Activated T-helper 1 cell treated with anti-CD3 and anti-CD28 coated beads, Interleukin-12 subunit alpha, Interleukin-12 subunit beta, Interleukin-2, Interleukin-4 antibody, amounts not matched to agents 30 ng/mL and 10 ng/mL and 1 ng/mL, durations not matched to agents 14 hours and 24 hours and 36 hours (primary cell): Measurements from ENCODE around the gene GREB1. TPM values are rescaled to one million over a fixed set of nuclear protein-coding genes. Genes with fewer than 3 reads are reported as not detected.

ENCODE experiments used
- DNase-seq: peaks from one replicate; pipeline ENCODE4 v3.0.0; 2021; ENCODE audit warnings: low spot score
- H3K27ac Mint-ChIP-seq: one replicate; pipeline ENCODE4 v1.8.0; 2021; ENCODE audit warnings: mild to moderate bottlenecking, mixed read lengths
- H3K27me3 Mint-ChIP-seq: one replicate; pipeline ENCODE4 v1.8.0; 2022; ENCODE audit warnings: mild to moderate bottlenecking, moderate library complexity, mixed read lengths; ENCODE audit not compliant: insufficient read depth
- H3K36me3 Mint-ChIP-seq: one replicate; pipeline ENCODE4 v1.8.0; 2021; ENCODE audit warnings: low read depth, mixed read lengths
- H3K4me1 Mint-ChIP-seq: one replicate; pipeline ENCODE4 v1.8.0; 2021; ENCODE audit warnings: low read depth, mixed read lengths
- H3K4me3 Mint-ChIP-seq: one replicate; pipeline ENCODE4 v1.8.0; 2021; ENCODE audit warnings: mild to moderate bottlenecking, moderate library complexity, mixed read lengths
- H3K9me3 Mint-ChIP-seq: one replicate; pipeline ENCODE4 v1.8.0; 2021; ENCODE audit warnings: mixed read lengths
- intact Hi-C: fragments of 100-400 bp; cut with micrococcal nuclease; formaldehyde crosslinking; loops from one replicate; pipeline ENCODE4 v1.15.1; 2024
- total RNA-seq: library from RNA; stranded (reverse); gene quantifications from 2 replicates; pipeline ENCODE4 v1.2.3, GENCODE V29; 2022

GREB1 gene
- total RNA-seq, 1 donor from 2014 or later, result 0.41 TPM

DNA sequence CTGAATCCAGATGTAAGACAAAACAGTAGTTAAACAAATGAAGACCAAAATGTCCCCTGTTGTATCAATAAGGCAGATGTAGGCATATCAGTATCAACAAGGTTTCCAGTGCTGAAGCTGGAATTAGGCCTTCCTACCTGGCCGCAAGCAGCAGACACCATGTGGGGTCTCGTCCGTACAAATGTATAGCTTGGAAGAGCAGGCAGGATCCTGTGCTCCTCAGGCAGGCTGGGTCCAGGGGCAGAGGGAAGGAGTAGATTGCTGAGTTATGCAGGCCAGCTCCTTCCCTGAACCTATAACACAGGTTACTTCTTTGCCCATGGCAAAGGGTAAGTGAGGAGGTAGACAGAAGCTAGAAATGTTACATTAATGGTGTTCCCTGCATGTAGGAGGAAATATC, 112.7 kb downstream of the GREB1 start:
- no peaks in the 10 kb centered on the region for H3K9me3 Mint-ChIP-seq
- intact Hi-C loops, result no loop called here
- no peak overlapping the region for H3K4me3 Mint-ChIP-seq
- H3K27ac Mint-ChIP-seq, result no peak overlapping the region
- H3K36me3 Mint-ChIP-seq, result no peaks in the 10 kb centered on the region
- peaks cover 14% of the 10 kb centered on the region for H3K27me3 Mint-ChIP-seq
- DNase-seq, result no peak
- H3K4me1 Mint-ChIP-seq, result no peaks in the 10 kb centered on the region

DNA sequence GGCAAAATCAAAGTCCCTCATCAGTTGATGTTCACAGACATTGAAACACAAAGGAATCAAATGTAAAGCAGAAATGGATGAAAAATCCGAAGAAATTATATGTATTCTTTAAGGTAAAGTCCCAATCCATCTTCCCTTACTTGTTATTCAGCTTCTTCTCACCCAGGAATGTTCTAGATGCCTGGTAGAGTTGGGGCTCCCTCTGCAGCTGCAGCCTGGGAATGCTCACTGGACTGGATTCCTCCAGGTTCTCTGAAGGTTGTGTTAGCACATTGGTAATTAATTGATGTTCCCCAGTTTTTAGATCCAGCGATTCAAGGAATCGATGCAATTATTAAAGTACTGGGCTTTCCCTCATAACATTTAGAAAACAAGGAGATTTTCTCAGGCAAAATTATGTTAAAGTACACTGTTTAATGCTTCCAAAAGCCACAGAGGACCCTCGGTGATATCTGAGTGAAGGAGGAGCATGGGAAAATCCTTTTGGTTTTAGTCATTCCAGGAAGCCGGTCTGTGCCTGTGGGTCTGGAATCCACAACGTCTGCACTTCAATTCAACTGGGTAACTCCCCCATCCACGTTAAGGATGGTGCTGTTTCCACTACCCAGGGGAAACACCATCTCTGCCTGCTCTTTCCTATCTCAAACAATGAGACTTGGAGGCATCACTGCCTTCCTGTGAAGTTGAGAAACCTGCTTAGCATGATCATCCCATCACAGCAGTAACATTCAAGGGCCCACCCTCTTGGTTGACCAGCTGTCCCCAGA, 114.2 kb downstream of the GREB1 start:
- no peak for DNase-seq
- H3K27ac Mint-ChIP-seq, result no peak overlapping the region
- intact Hi-C loops, result no loop called here
- H3K4me3 Mint-ChIP-seq, result no peak overlapping the region
- no peaks in the 10 kb centered on the region for H3K9me3 Mint-ChIP-seq
- H3K36me3 Mint-ChIP-seq, result no peaks in the 10 kb centered on the region
- H3K4me1 Mint-ChIP-seq, result no peaks in the 10 kb centered on the region
- H3K27me3 Mint-ChIP-seq, result peaks cover 14% of the 10 kb centered on the region

DNA sequence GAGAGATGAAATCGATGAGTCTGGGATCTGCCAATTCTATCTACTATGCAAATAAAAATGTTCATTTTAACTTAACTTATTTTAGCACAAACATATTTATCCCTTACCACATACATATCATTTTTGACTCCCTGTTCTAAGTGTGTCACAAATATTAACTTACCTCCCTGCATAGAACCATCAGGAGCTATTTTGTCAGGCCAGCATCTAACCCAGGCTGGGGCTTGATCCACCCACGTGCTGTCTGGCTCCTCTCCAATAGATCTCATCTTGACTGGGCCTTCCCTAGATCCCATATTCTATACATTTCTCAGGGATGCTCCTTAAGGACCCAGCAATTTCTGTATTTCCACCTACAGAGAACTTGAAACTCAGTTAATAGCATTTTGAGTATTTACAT, 115.2 kb downstream of the GREB1 start:
- H3K4me3 Mint-ChIP-seq, result no peak overlapping the region
- DNase-seq, result no peak
- no peak overlapping the region for H3K27ac Mint-ChIP-seq
- H3K4me1 Mint-ChIP-seq, result no peaks in the 10 kb centered on the region
- H3K36me3 Mint-ChIP-seq, result no peaks in the 10 kb centered on the region
- peaks cover 15% of the 10 kb centered on the region for H3K27me3 Mint-ChIP-seq
- intact Hi-C loops, result no loop called here
- no peaks in the 10 kb centered on the region for H3K9me3 Mint-ChIP-seq

DNA sequence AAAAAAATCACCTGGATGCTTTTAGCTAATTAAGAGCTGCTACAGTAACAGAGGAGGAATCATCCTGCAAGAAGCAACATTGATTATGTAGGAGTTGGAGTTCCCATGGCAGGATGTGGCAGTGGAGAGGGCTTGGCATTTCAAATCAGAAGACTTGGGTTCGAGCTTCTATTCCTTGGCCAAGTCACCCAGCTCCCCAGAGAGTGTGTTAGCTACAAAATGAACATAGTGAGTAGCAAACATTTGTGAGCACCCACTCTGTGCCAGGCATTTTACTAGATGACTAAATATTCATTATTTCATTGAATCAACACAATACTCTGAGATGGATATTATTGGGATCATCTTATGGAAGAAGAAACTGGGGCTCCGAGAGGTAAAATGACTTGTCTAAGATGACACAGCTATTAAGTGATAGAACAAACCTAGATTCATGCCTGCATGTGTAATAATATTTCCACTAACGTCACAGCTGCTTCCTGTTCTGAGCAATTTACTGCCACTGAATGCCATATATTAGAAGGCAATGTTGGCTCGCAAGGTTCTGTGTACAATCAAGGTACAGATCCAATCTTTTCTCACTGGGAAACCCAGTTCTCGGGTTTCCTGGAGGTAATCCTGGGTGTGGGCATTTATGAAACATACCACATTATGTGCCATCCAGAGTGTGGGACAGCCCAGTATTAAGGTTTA, 118.2 kb downstream of the GREB1 start:
- peaks cover 7% of the 10 kb centered on the region for H3K27me3 Mint-ChIP-seq
- no peaks in the 10 kb centered on the region for H3K36me3 Mint-ChIP-seq
- no peaks in the 10 kb centered on the region for H3K9me3 Mint-ChIP-seq
- H3K27ac Mint-ChIP-seq, result no peak overlapping the region
- H3K4me1 Mint-ChIP-seq, result no peaks in the 10 kb centered on the region
- H3K4me3 Mint-ChIP-seq, result no peak overlapping the region
- intact Hi-C loops, result no loop called here
- DNase-seq, result no peak

DNA sequence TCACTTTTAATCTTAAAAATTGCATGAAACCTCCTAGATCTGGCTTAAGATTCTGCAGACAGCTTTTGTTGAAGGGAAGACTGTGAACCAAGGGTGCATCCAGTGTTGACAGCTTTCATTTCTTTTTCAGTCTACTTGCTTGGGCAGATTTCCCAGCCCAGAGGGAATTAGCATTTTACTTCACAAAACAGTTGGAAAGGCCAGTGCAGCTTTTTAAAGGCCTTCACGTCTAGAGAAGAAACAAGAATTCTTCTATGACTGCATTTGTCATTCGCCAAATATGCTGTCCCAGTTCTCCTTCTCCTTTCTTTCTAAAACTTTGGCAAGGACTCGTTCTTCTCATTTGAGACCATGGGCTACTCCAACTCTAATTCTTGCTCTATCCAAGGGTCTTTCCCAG, 118.7 kb downstream of the GREB1 start:
- no peak overlapping the region for H3K27ac Mint-ChIP-seq
- H3K4me3 Mint-ChIP-seq, result no peak overlapping the region
- H3K4me1 Mint-ChIP-seq, result no peaks in the 10 kb centered on the region
- DNase-seq, result no peak
- peaks cover 5% of the 10 kb centered on the region for H3K27me3 Mint-ChIP-seq
- intact Hi-C loops, result no loop called here
- H3K36me3 Mint-ChIP-seq, result no peaks in the 10 kb centered on the region
- H3K9me3 Mint-ChIP-seq, result no peaks in the 10 kb centered on the region

DNA sequence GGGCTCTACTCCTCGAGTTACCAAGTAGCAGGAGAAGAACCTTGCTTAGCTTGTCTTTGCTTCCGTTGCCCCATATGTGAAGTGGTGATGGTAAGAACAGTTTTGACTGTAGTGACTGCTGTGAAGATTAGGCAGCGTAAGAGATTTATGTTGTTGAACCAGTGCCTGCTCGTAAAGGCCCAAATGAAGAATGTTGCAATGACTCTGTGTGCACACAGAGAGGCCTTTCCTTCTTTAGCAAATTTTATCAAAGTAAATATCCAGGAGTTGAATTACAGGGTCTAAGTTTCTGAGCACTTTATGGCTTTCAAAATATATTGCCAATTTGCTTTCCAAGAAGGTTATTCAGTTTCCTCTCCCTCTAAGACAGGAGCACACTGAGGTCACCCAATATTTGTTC, 121.7 kb downstream of the GREB1 start:
- Mint-ChIP-seq H3K36me3 (no peaks in the 10 kb centered on the region), H3K27me3 (peaks cover 3% of the 10 kb centered on the region), H3K4me3 (no peak overlapping the region), H3K27ac (no peak overlapping the region), H3K4me1 (no peaks in the 10 kb centered on the region), H3K9me3 (no peaks in the 10 kb centered on the region)
- DNase-seq, result no peak
- intact Hi-C loops, result no loop called here

DNA sequence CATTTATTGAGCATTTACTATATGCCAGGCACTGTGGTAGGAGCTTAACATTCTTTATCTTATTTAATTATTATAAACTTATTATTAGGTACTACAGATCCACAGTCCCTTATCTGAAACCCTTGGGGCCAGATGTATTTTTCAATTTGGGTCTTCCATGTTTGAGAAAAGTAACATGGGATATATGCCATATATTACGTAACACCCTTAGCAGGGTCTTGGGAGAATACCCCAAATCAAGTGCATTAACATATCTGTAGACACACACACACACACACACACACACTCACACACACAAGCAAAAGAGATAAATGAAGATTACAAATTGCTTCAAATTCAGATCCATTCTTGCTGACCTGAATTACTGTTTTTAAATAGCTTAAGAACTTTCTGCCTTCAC, 122.4 kb downstream of the GREB1 start:
- no peak for DNase-seq
- H3K27ac Mint-ChIP-seq, result no peak overlapping the region

DNA sequence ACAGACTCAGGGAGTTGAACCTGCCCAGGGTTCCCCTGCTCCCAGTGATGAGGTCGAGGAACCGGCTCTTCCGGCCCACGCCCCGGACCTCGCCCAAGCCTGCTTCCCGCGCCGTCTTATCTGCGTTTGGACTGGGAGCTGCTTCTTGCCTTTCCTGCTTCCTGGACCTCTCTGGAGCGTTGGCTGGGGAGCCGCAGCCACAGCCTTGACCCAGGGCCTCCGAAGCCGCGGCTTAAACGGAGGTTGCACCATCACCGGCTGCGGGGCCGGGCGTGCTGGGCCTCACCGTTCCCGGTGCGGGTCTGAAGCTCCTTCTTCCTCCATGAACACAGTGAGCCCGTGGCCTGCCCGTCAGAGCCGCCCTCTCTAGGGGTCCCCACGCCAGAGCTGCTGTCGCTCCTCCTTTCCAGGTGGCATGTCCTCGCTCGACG, 122.8 kb downstream of the GREB1 start:
- Mint-ChIP-seq H3K4me1 (no peaks in the 10 kb centered on the region), H3K36me3 (no peaks in the 10 kb centered on the region)

More for the DNA sequence above, 122.4 kb downstream of the GREB1 start:
- no peaks in the 10 kb centered on the region for H3K9me3 Mint-ChIP-seq
- intact Hi-C loops, result no loop called here
- no peaks in the 10 kb centered on the region for H3K36me3 Mint-ChIP-seq
- H3K4me1 Mint-ChIP-seq, result no peaks in the 10 kb centered on the region
- peaks cover 3% of the 10 kb centered on the region for H3K27me3 Mint-ChIP-seq
- H3K4me3 Mint-ChIP-seq, result no peak overlapping the region

DNA sequence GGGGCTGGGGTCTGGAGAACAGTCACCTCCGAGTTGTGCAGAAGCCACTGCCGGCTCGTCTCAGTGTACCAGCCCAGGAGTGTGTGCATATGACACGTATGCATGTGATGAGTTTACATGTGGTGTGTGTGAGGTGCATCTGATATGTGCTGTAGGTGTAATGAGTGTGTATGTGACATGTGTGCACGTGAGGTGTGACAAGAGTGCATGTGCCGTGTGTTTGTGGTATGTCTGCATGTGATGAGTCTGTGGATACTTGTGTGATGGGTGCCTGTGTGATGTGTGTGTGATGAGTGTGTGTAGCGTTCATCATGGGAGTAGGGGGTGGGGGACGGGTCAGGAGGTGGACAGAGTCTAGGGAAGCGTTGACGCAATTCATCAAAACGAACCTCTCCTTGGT, 123.3 kb downstream of the GREB1 start:
- Mint-ChIP-seq H3K27ac (no peak overlapping the region), H3K4me3 (no peak overlapping the region), H3K36me3 (no peaks in the 10 kb centered on the region), H3K4me1 (no peaks in the 10 kb centered on the region), H3K9me3 (peaks cover 3% of the 10 kb centered on the region), H3K27me3 (peaks cover 3% of the 10 kb centered on the region)
- no peak for DNase-seq
- intact Hi-C loops, result no loop called here

More for the DNA sequence above, 122.8 kb downstream of the GREB1 start:
- intact Hi-C loops, result no loop called here
- H3K4me3 Mint-ChIP-seq, result no peak overlapping the region
- no peaks in the 10 kb centered on the region for H3K9me3 Mint-ChIP-seq
- H3K27me3 Mint-ChIP-seq, result peaks cover 3% of the 10 kb centered on the region
- DNase-seq, result no peak
- no peak overlapping the region for H3K27ac Mint-ChIP-seq

DNA sequence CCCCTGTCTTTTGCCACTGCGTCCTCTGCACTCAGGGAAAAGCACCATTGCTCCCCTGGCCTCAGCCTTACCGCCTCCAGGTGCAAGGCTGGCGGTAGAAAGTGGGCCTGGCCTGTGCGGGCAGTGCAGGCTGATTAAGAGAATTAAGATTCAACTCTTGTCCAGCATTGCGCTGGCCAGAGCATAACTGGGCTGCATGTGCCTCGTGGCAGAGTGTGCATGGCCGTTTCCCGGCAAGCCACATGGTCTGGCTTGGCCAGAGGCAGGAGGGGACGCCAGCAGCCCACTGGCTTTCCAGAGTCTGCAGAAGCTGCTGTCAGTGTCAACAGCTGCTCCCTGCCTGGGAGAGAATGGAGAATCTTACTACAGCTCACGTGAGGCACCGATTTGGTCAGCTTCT, 123.8 kb downstream of the GREB1 start:
- intact Hi-C loops, result no loop called here
- Mint-ChIP-seq H3K4me1 (no peaks in the 10 kb centered on the region), H3K27me3 (peaks cover 3% of the 10 kb centered on the region), H3K9me3 (peaks cover 4% of the 10 kb centered on the region), H3K36me3 (no peaks in the 10 kb centered on the region), H3K4me3 (no peak overlapping the region), H3K27ac (no peak overlapping the region)
- no peak for DNase-seq

DNA sequence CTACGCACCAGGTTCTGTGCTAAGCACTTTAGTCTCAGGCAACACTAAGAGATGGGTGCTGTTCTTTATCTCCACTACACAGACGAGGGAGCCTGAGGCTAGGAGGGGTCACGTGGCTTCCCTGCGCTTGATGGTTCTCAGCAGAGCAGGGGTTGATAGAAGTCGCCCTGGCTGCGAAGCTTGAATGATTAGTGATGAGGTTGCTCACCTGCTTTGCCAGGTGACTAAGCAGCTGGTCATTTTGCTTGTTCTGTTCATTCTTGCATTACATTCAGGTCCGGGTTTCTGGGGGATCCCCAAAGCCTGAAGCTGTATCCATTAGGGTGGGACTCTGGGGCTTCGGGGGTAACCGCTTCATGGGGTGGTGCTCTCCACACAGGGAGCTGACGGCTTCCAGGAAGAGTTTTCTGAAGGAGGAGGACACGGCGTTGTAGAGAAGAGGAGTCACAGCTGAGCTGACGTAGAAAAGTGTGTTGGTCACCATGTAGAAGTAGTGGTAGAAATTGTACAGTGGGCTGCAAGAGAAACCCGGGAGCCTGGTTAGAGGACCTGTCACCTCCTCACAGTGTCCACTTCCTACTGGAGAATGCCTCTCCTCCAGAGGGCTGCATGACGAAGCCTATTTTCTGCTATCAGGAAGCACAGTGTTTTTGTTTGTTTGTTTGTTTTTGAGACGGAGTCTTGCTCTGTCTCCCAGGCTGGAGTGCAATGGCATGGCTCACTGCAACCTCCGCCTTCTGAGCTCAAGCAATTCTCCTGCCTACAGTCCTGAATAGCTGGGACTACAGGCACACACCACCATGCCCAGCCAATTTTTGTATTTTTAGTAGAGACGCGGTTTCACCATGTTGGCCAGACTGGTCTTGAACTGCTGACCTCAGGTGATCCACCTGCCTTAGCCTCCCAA, 124.6 kb downstream of the GREB1 start:
- DNase-seq, result no peak
- Mint-ChIP-seq H3K9me3 (peaks cover 11% of the 10 kb centered on the region), H3K27me3 (peaks cover 3% of the 10 kb centered on the region), H3K4me1 (no peaks in the 10 kb centered on the region), H3K4me3 (no peak overlapping the region), H3K36me3 (no peaks in the 10 kb centered on the region), H3K27ac (no peak overlapping the region)
- intact Hi-C loops, result no loop called here

DNA sequence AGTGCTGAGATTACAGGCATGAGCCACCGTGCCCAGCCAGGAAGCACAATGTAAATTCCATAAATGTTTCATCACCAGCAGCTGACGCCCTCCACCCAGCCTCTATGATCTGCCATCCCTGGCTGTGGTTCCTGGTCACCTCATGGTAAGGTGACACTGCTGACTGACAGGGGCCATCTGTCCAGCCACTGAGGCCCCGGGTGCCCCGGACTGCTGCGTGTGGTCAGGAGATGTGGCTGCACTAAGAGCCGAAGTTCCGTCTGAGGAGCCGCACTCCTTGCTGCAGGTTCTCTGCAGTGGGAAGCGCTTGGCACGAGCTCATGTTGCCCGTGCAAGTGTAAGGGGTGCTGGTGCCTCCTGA, 125.2 kb downstream of the GREB1 start:
- Mint-ChIP-seq H3K36me3 (no peaks in the 10 kb centered on the region), H3K27me3 (peaks cover 2% of the 10 kb centered on the region), H3K9me3 (peaks cover 11% of the 10 kb centered on the region), H3K4me3 (no peak overlapping the region), H3K4me1 (no peaks in the 10 kb centered on the region), H3K27ac (no peak overlapping the region)
- intact Hi-C loops, result no loop called here
- no peak for DNase-seq

DNA sequence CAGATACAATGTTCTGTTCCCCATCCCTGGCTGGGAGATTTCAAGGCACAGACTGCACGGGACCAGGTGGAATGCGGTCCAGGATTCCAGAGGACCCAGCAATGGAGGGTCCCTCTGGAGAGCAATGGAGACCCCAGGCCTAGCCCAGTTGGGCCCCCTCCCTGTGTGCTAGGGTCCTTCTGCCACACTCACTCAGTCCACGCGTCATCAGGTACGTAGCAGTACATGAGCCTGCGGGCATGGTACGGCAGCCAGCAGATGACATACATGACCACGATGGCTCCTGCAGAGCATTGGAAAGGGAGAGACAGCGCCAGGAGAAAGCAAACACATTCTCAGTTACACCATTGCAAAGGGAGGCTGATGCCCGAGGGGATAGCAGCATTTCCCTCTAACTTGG, 126.0 kb downstream of the GREB1 start:
- H3K4me1 Mint-ChIP-seq, result no peaks in the 10 kb centered on the region
- H3K27me3 Mint-ChIP-seq, result peaks cover 2% of the 10 kb centered on the region
- H3K36me3 Mint-ChIP-seq, result no peaks in the 10 kb centered on the region
- no peak overlapping the region for H3K27ac Mint-ChIP-seq
- peaks cover 11% of the 10 kb centered on the region for H3K9me3 Mint-ChIP-seq
- H3K4me3 Mint-ChIP-seq, result no peak overlapping the region
- intact Hi-C loops, result no loop called here
- no peak for DNase-seq
